ENCODE measurements around the gene TNFSF12. TPM values are rescaled to one million over a fixed set of nuclear protein-coding genes. Genes with fewer than 3 reads are reported as not detected.
A peak's percentile ranks its signal among the peaks of the same experiment; 100 is the strongest.

The TNFSF12 gene
- total and polyA plus RNA-seq, 9 of the 15 experiments (the other 6 are each of a cell fraction or from before 2014, with no cell fraction given): 0.03 to 0.95 (median 0.19) TPM; not detected in 3

GRCh38 chr17:7509937-7510336 lies 38.9 kb upstream of the TNFSF12 start:
- no TSS peak for BruUV-seq (replicated peaks)
- H3K4me3 ChIP-seq: no peak overlapping the region
- ChIA-PET POLR2A (interaction anchor here (0.6 to 0.8 kb wide), 2 partner anchors 19 to 122 kb away, joined by 3 to 4 read pairs; no protein-coding TSS in a partner anchor), CTCF (ENCODE audit: low intra/inter-chr PET ratio) (no interaction called here)
- no peak overlapping the region for H3K9ac ChIP-seq (ENCODE audit: insufficient read depth in 1 of 2, low read depth in 2 of 2, low read length in 2 of 2)
- H3K36me3 ChIP-seq (ENCODE audit: control insufficient read depth, insufficient read depth, low read length): peaks cover 83% of the 10 kb centered on the region
- peak; percentile 11 to 31 (median 29) for DNase-seq (ENCODE audit: extremely low read depth in 1 of 4, low spot score in 3 of 4)
- peak; percentile 37; the same call in 1 of the 2 replicates for TF ChIP-seq CBFA2T3 (IDR thresholded peaks at IDR 0.05)
- TF ChIP-seq SUPT5H (IDR thresholded peaks at IDR 0.05): 0 out of 2 replicates have a peak, but pooled peaks have one; percentile 6
- peak; percentile 23; the same call in 1 of the 2 replicates for TF ChIP-seq TCF3 (CRISPR knock-in tag; IDR thresholded peaks at IDR 0.05)
- TF ChIP-seq NUFIP1 (IDR thresholded peaks at IDR 0.05; ENCODE audit: partially characterized antibody): no peak
- H3K79me2 ChIP-seq (ENCODE audit: control insufficient read depth, insufficient read depth, low read length): no peaks in the 10 kb centered on the region
- in situ Hi-C loops (cut with MboI) (no loop called here), intact Hi-C loops (cut with micrococcal nuclease) (no loop called here)
- H3K9me1 ChIP-seq (ENCODE audit: control insufficient read depth, insufficient read depth, low read length): peaks cover 3% of the 10 kb centered on the region
- no peaks in the 10 kb centered on the region for H4K20me1 ChIP-seq (replicated peaks; ENCODE audit: control insufficient read depth, insufficient read depth, low read length)
- H3K9me3 ChIP-seq (replicated peaks; ENCODE audit: control insufficient read depth, insufficient read depth, low read depth, low read length): no peaks in the 10 kb centered on the region
- no peaks in the 10 kb centered on the region; a peak in 1 of 5 replicates for H3K4me1 ChIP-seq (replicated peaks in 1 of 2; ENCODE audit: control insufficient read depth in 2 of 2, insufficient read depth in 2 of 2, low read length in 2 of 2)
- H3K27me3 ChIP-seq (ENCODE audit: control insufficient read depth in 2 of 2, insufficient read depth in 2 of 2, low read length in 2 of 2): no peaks in the 10 kb centered on the region
- WGBS (ENCODE audit: insufficient coverage, low coverage, missing lambda C conversion rate): 24% methylated on average over 3 of the region's 5 CpGs
- peak; percentile 49 for ATAC-seq
- H3K4me2 ChIP-seq (ENCODE audit: insufficient read depth, low read length): no peak overlapping the region
- no peak overlapping the region for H2AFZ ChIP-seq (ENCODE audit: low read depth, low read length)
- no peak overlapping the region for H3K27ac ChIP-seq (ENCODE audit: extremely low read depth, low read depth, low read length)
- no peak for FAIRE-seq

- TF ChIP-seq THAP7 (CRISPR knock-in tag; IDR thresholded peaks at IDR 0.05) (no peak), CBX2 (IDR thresholded peaks at IDR 0.05; ENCODE audit: insufficient read depth, low read length, poor library complexity, severe bottlenecking) (no peak), SMARCA4 (IDR thresholded peaks at IDR 0.05) (no peak), CHCHD3 (CRISPR knock-in tag; IDR thresholded peaks at IDR 0.05) (no peak), ZNF41 (CRISPR knock-in tag; conservative IDR thresholded peaks at IDR 0.05) (no peak), ZNF280A (IDR thresholded peaks at IDR 0.05; ENCODE audit: low read depth, partially characterized antibody) (no peak)
- Histone ChIP-seq H3K9me1 (ENCODE audit: control insufficient read depth, insufficient read depth, low read length) (peaks cover 3% of the 10 kb centered on the region), H3K9ac (ENCODE audit: insufficient read depth in 1 of 2, low read depth in 2 of 2, low read length in 2 of 2) (peak overlapping the region in 1 of 2 experiments; percentile 45; a peak in 2 of 4 replicates), H2AFZ (ENCODE audit: low read depth, low read length) (no peak overlapping the region), H4K20me1 (replicated peaks; ENCODE audit: control insufficient read depth, insufficient read depth, low read length) (no peaks in the 10 kb centered on the region), H3K4me1 (replicated peaks in 1 of 2; ENCODE audit: control insufficient read depth in 2 of 2, insufficient read depth in 2 of 2, low read length in 2 of 2) (no peaks in the 10 kb centered on the region; a peak in 1 of 5 replicates), H3K79me2 (ENCODE audit: control insufficient read depth, insufficient read depth, low read length) (no peaks in the 10 kb centered on the region), H3K36me3 (ENCODE audit: control insufficient read depth, insufficient read depth, low read length) (peaks cover 73% of the 10 kb centered on the region), H3K27ac (ENCODE audit: extremely low read depth, low read depth, low read length) (no peak overlapping the region), H3K4me2 (ENCODE audit: insufficient read depth, low read length) (no peak overlapping the region), H3K27me3 (ENCODE audit: control insufficient read depth in 2 of 2, insufficient read depth in 2 of 2, low read length in 2 of 2) (no peaks in the 10 kb centered on the region), H3K9me3 (replicated peaks; ENCODE audit: control insufficient read depth, insufficient read depth, low read depth, low read length) (no peaks in the 10 kb centered on the region), H3K4me3 (no peak overlapping the region)
- DNase-seq (ENCODE audit: extremely low read depth in 1 of 4, low spot score in 3 of 4) (peak in 1 of 4 experiments; percentile 14), FAIRE-seq (no peak), ATAC-seq (no peak)
- no TSS peak for BruUV-seq (replicated peaks)
- 84% methylated on average over 9 of the region's 10 CpGs for WGBS (ENCODE audit: insufficient coverage, low coverage, missing lambda C conversion rate)
- ChIA-PET CTCF (ENCODE audit: low intra/inter-chr PET ratio) (no interaction called here), POLR2A (interaction anchor here (0.5 to 1.9 kb wide), 2 partner anchors 9 to 50 kb away, joined by 4 to 6 read pairs; no protein-coding TSS in a partner anchor)
- intact Hi-C loops (cut with micrococcal nuclease): no loop called here
- in situ Hi-C loops (cut with MboI): no loop called here
Observed at GRCh38 chr17:7511108-7511507, 37.8 kb upstream of the TNFSF12 start.
